Neural progenitor cell (in vitro differentiated cells): ENCODE results near the gene KCNQ1. TPM values are rescaled to one million over a fixed set of nuclear protein-coding genes. Genes with fewer than 3 reads are reported as not detected.
A peak's percentile ranks its signal among the peaks of the same experiment; 100 is the strongest.

Experiments used
- DNase-seq: peaks from one replicate; pipeline ENCODE4 v3.0.0-alpha.2; 2016; ENCODE audit warnings: low spot score
- H2AFZ ChIP-seq: fragments of 200-600 bp; sonication (generic); replicated peaks from 2 replicates; pipeline ENCODE4 v1.6.1; 2016; ENCODE audit warnings: antibody characterized with exemption
- H3F3A ChIP-seq: fragments of 200-600 bp; sonication (generic); 2 replicates; pipeline ENCODE4 v1.6.1; 2016; ENCODE audit warnings: antibody characterized with exemption, low read depth
- H3K27ac ChIP-seq: fragments of 200-600 bp; sonication (generic); 2 replicates; pipeline ENCODE4 v1.5.1; 2016; ENCODE audit warnings: mild to moderate bottlenecking
- H3K27me3 ChIP-seq: fragments of 200-600 bp; sonication (generic); 2 replicates; pipeline ENCODE4 v1.6.1; 2016; ENCODE audit warnings: mild to moderate bottlenecking, moderate library complexity
- H3K36me3 ChIP-seq: fragments of 200-600 bp; sonication (generic); 2 replicates; pipeline ENCODE4 v1.5.1; 2016
- H3K4me1 ChIP-seq: fragments of 200-600 bp; sonication (generic); 2 replicates; pipeline ENCODE4 v1.6.1; 2016; ENCODE audit warnings: mixed run types
- H3K4me2 ChIP-seq: fragments of 200-600 bp; sonication (generic); 2 replicates; pipeline ENCODE4 v1.6.1; 2016
- H3K4me3 ChIP-seq: fragments of 200-600 bp; sonication (generic); 2 replicates; pipeline ENCODE4 v1.5.1; 2016
- H3K79me2 ChIP-seq: fragments of 200-600 bp; sonication (generic); 2 replicates; pipeline ENCODE4 v1.6.1; 2016; ENCODE audit warnings: low read depth
- H3K9ac ChIP-seq: fragments of 200-600 bp; sonication (generic); 2 replicates; pipeline ENCODE4 v1.6.1; 2016
- H3K9me3 ChIP-seq: fragments of 200-600 bp; sonication (generic); 2 replicates; pipeline ENCODE4 v1.5.1; 2016; ENCODE audit warnings: low read depth
- H4K20me1 ChIP-seq: fragments of 200-600 bp; sonication (generic); 2 replicates; pipeline ENCODE4 v1.6.1; 2016; ENCODE audit warnings: low read depth
- H3K27ac Mint-ChIP-seq: 3 replicates; pipeline ENCODE4 v1.8.0; 2021; ENCODE audit warnings: mixed read lengths
- H3K27me3 Mint-ChIP-seq: 2 replicates; pipeline ENCODE4 v1.8.0; 2022; ENCODE audit warnings: low read depth, mild to moderate bottlenecking, inconsistent platforms, moderate library complexity, mixed read lengths; ENCODE audit not compliant: insufficient read depth
- H3K36me3 Mint-ChIP-seq: 3 replicates; pipeline ENCODE4 v1.8.0; 2021; ENCODE audit warnings: mixed read lengths
- H3K4me1 Mint-ChIP-seq: 3 replicates; pipeline ENCODE4 v1.8.0; 2021; ENCODE audit warnings: mixed read lengths
- H3K4me3 Mint-ChIP-seq: 3 replicates; pipeline ENCODE4 v1.8.0; 2021; ENCODE audit warnings: mild to moderate bottlenecking, moderate library complexity, mixed read lengths
- H3K9me3 Mint-ChIP-seq: 3 replicates; pipeline ENCODE4 v1.8.0; 2020; ENCODE audit warnings: mixed read lengths
- EZH2 ChIP-seq: fragments of 200-600 bp; sonication (generic); IDR thresholded peaks from 2 replicates; pipeline ENCODE4 v1.6.1; 2017; ENCODE audit warnings: antibody characterized with exemption, mild to moderate bottlenecking, moderate library complexity
- EZH2phosphoT487 ChIP-seq: fragments of 200-600 bp; sonication (generic); IDR thresholded peaks from 2 replicates; pipeline ENCODE4 v1.6.1; 2017; ENCODE audit warnings: antibody characterized with exemption
- total RNA-seq: library from RNA; depleted of rRNA; stranded (reverse); fragments of >200 nt; gene quantifications from 2 replicates; pipeline ENCODE4 v1.2.3, GENCODE V29; 2015; ENCODE audit warnings: low replicate concordance
- TF ChIP-seq, protein P1 (sequence below): fragments of 200-600 bp; sonication (generic); IDR thresholded peaks from 2 replicates; pipeline ENCODE4 v1.5.1; 2017; ENCODE audit warnings: antibody characterized with exemption, mild to moderate bottlenecking

Gene KCNQ1
- total RNA-seq, 1 donor from 2014 or later, result 0.11 TPM

- H3K79me2 ChIP-seq, result no peaks in the 10 kb centered on the region
- peaks cover 3% of the 10 kb centered on the region for H3K4me1 Mint-ChIP-seq
- no peak for TF ChIP-seq EZH2phosphoT487
- no peak for TF ChIP-seq EZH2
- TF ChIP-seq, protein P1, sequence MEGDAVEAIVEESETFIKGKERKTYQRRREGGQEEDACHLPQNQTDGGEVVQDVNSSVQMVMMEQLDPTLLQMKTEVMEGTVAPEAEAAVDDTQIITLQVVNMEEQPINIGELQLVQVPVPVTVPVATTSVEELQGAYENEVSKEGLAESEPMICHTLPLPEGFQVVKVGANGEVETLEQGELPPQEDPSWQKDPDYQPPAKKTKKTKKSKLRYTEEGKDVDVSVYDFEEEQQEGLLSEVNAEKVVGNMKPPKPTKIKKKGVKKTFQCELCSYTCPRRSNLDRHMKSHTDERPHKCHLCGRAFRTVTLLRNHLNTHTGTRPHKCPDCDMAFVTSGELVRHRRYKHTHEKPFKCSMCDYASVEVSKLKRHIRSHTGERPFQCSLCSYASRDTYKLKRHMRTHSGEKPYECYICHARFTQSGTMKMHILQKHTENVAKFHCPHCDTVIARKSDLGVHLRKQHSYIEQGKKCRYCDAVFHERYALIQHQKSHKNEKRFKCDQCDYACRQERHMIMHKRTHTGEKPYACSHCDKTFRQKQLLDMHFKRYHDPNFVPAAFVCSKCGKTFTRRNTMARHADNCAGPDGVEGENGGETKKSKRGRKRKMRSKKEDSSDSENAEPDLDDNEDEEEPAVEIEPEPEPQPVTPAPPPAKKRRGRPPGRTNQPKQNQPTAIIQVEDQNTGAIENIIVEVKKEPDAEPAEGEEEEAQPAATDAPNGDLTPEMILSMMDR, result no peak
- no peaks in the 10 kb centered on the region for H3K36me3 ChIP-seq
- H3K9me3 Mint-ChIP-seq, result no peaks in the 10 kb centered on the region
- no peak overlapping the region for H2AFZ ChIP-seq
- H3K27ac Mint-ChIP-seq, result no peak overlapping the region
- H3F3A ChIP-seq, result no peaks in the 10 kb centered on the region
- peaks cover 5% of the 10 kb centered on the region for H3K27me3 Mint-ChIP-seq
- no peak overlapping the region for H3K4me3 Mint-ChIP-seq
- no peak overlapping the region for H3K4me3 ChIP-seq
- peak; percentile 32 for DNase-seq
- no peak overlapping the region for H3K27ac ChIP-seq
- no peak overlapping the region for H3K4me2 ChIP-seq
- peaks cover 11% of the 10 kb centered on the region for H3K27me3 ChIP-seq
- no peaks in the 10 kb centered on the region for H3K4me1 ChIP-seq
- H3K9ac ChIP-seq, result no peak overlapping the region
- H3K9me3 ChIP-seq, result no peaks in the 10 kb centered on the region
- no peaks in the 10 kb centered on the region for H3K36me3 Mint-ChIP-seq
- H4K20me1 ChIP-seq, result no peaks in the 10 kb centered on the region
Measured at GRCh38 chr11:2579315-2580060, 134.7 kb downstream of the KCNQ1 start.

- Histone ChIP-seq H3F3A (no peaks in the 10 kb centered on the region), H3K4me1 (no peaks in the 10 kb centered on the region)
- H3K27me3 Mint-ChIP-seq, result peaks cover 5% of the 10 kb centered on the region
Measured at GRCh38 chr11:2580061-2580421, 135.2 kb downstream of the KCNQ1 start.

GRCh38 chr11:2580571-2581001, 135.8 kb downstream of the KCNQ1 start:
- H3K36me3 Mint-ChIP-seq, result no peaks in the 10 kb centered on the region
- Histone ChIP-seq H3K4me1 (no peaks in the 10 kb centered on the region), H3K27ac (no peak overlapping the region), H3K4me2 (no peak overlapping the region), H3K79me2 (no peaks in the 10 kb centered on the region), H3K9me3 (no peaks in the 10 kb centered on the region), H3K36me3 (no peaks in the 10 kb centered on the region), H3K9ac (no peak overlapping the region), H3F3A (no peaks in the 10 kb centered on the region), H2AFZ (no peak overlapping the region), H3K27me3 (peaks cover 15% of the 10 kb centered on the region), H3K4me3 (no peak overlapping the region), H4K20me1 (no peaks in the 10 kb centered on the region)
- H3K4me1 Mint-ChIP-seq, result peaks cover 3% of the 10 kb centered on the region
- DNase-seq, result no peak
- peaks cover 5% of the 10 kb centered on the region for H3K27me3 Mint-ChIP-seq
- TF ChIP-seq EZH2phosphoT487 (no peak), EZH2 (no peak)
- TF ChIP-seq, protein P1, result no peak
- no peaks in the 10 kb centered on the region for H3K9me3 Mint-ChIP-seq
- no peak overlapping the region for H3K4me3 Mint-ChIP-seq
- H3K27ac Mint-ChIP-seq, result no peak overlapping the region

More at GRCh38 chr11:2580061-2580421, 135.2 kb downstream of the KCNQ1 start:
- Mint-ChIP-seq H3K9me3 (no peaks in the 10 kb centered on the region), H3K4me3 (no peak overlapping the region), H3K4me1 (peaks cover 3% of the 10 kb centered on the region), H3K27ac (no peak overlapping the region), H3K36me3 (no peaks in the 10 kb centered on the region)
- Histone ChIP-seq H3K36me3 (no peaks in the 10 kb centered on the region), H3K4me3 (no peak overlapping the region), H3K27me3 (peaks cover 11% of the 10 kb centered on the region), H3K79me2 (no peaks in the 10 kb centered on the region), H3K9ac (no peak overlapping the region), H2AFZ (no peak overlapping the region), H3K4me2 (no peak overlapping the region), H3K9me3 (no peaks in the 10 kb centered on the region), H4K20me1 (no peaks in the 10 kb centered on the region), H3K27ac (no peak overlapping the region)
- no peak for DNase-seq
- TF ChIP-seq, protein P1, result no peak
- no peak for TF ChIP-seq EZH2phosphoT487
- TF ChIP-seq EZH2, result no peak
